ENCODE results near the gene MYO1E.

The MYO1E gene

GRCh38 chr15:59385171-59385570 is 12.5 kb upstream of the MYO1E start:
- FAIRE-seq, result no peak

- no peak for FAIRE-seq
These were observed 11.8 kb upstream of the MYO1E start for GRCh38 chr15:59384507-59384906.

- no peak for FAIRE-seq
These were observed 8.4 kb upstream of the MYO1E start for GRCh38 chr15:59380902-59381610.

- no peak for FAIRE-seq
These were observed 6.9 kb upstream of the MYO1E start for GRCh38 chr15:59379531-59379930.

- no peak for FAIRE-seq
These were observed 6.2 kb upstream of the MYO1E start for GRCh38 chr15:59378855-59379254.

- FAIRE-seq, result no peak
These were observed 5.3 kb upstream of the MYO1E start for GRCh38 chr15:59377924-59378323.

- FAIRE-seq, result no peak
These were observed 4.1 kb upstream of the MYO1E start for GRCh38 chr15:59376733-59377132.

- no peak for FAIRE-seq
These were observed 544 bp upstream of the MYO1E start for GRCh38 chr15:59373215-59373614.

GRCh38 chr15:59371458-59372351 is 966 bp downstream of the MYO1E start:
- no peak for FAIRE-seq

GRCh38 chr15:59369597-59369996 is 3.1 kb downstream of the MYO1E start:
- FAIRE-seq, result no peak

GRCh38 chr15:59367022-59367451 is 5.6 kb downstream of the MYO1E start:
- no peak for FAIRE-seq

- no peak for FAIRE-seq
These were observed 6.2 kb downstream of the MYO1E start for GRCh38 chr15:59366333-59367021.

GRCh38 chr15:59364248-59364647 is 8.4 kb downstream of the MYO1E start:
- FAIRE-seq, result no peak

- no peak for FAIRE-seq
These were observed 10.3 kb downstream of the MYO1E start for GRCh38 chr15:59362331-59362730.

GRCh38 chr15:59360896-59361295 is 11.8 kb downstream of the MYO1E start:
- FAIRE-seq, result no peak

GRCh38 chr15:59360305-59360704 is 12.4 kb downstream of the MYO1E start:
- FAIRE-seq, result no peak

GRCh38 chr15:59355730-59356129 is 16.9 kb downstream of the MYO1E start:
- no peak for FAIRE-seq

- no peak for FAIRE-seq
These were observed 18.1 kb downstream of the MYO1E start for GRCh38 chr15:59354417-59355031.

- FAIRE-seq, result no peak
These were observed 18.7 kb downstream of the MYO1E start for GRCh38 chr15:59353994-59354416.

- FAIRE-seq, result no peak
These were observed 20.0 kb downstream of the MYO1E start for GRCh38 chr15:59352683-59353082.

- no peak for FAIRE-seq
These were observed 20.5 kb downstream of the MYO1E start for GRCh38 chr15:59352189-59352588.

- FAIRE-seq, result no peak
These were observed 22.3 kb downstream of the MYO1E start for GRCh38 chr15:59350421-59350732.
